Measurements from ENCODE around the gene BRINP1.

DNA sequence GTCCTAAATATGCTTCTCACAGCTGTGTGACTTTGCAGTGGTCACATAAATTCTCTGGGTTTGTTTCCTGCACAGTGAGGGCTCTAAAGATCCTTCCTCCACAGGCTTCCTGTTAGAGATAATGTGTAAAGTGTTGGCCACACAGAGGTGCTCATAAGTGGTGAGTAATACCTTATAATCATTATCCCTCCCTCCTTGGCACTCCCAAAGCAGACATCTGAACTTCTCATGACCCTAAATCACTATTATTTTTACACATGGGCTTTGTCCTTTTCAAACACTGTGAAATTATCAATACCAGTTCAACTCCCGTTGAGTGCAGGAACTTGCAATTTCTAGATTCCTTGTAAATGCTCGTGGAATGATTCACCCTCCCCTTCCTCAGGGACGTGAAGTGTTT, 100.2 kb downstream of the BRINP1 start:
- TF ChIP-seq, protein P1, sequence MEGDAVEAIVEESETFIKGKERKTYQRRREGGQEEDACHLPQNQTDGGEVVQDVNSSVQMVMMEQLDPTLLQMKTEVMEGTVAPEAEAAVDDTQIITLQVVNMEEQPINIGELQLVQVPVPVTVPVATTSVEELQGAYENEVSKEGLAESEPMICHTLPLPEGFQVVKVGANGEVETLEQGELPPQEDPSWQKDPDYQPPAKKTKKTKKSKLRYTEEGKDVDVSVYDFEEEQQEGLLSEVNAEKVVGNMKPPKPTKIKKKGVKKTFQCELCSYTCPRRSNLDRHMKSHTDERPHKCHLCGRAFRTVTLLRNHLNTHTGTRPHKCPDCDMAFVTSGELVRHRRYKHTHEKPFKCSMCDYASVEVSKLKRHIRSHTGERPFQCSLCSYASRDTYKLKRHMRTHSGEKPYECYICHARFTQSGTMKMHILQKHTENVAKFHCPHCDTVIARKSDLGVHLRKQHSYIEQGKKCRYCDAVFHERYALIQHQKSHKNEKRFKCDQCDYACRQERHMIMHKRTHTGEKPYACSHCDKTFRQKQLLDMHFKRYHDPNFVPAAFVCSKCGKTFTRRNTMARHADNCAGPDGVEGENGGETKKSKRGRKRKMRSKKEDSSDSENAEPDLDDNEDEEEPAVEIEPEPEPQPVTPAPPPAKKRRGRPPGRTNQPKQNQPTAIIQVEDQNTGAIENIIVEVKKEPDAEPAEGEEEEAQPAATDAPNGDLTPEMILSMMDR (IDR thresholded peaks at IDR 0.05; ENCODE audit: insufficient read depth, low read length, poor library complexity, severe bottlenecking) = no peak
- no peak for TF ChIP-seq EZH2phosphoT487 (conservative IDR thresholded peaks at IDR 0.05; ENCODE audit: low read length)
